Jurkat, Clone E6-1 (cell line): ENCODE measurements around the gene IFNG-AS1.

Experiments used
- DNase-seq: peaks from one replicate; pipeline ENCODE4 v3.0.0-alpha.2; 2011; ENCODE audit warnings: low read depth, low spot score
- H3K4me3 ChIP-seq: 2 replicates; pipeline ENCODE4 v1.5.1; 2011; ENCODE audit warnings: mild to moderate bottlenecking, low read length, control low read depth, moderate library complexity

Gene IFNG-AS1

GRCh38 chr12:67988601-67989021, 636 bp upstream of the IFNG-AS1 start:
- H3K4me3 ChIP-seq, result no peak overlapping the region
- no peak for DNase-seq

GRCh38 chr12:67991158-67991557, 1.9 kb downstream of the IFNG-AS1 start:
- DNase-seq, result no peak
- H3K4me3 ChIP-seq, result no peak overlapping the region

GRCh38 chr12:67993143-67993542, 3.9 kb downstream of the IFNG-AS1 start:
- no peak overlapping the region for H3K4me3 ChIP-seq
- no peak for DNase-seq

- no peak for DNase-seq
- H3K4me3 ChIP-seq, result no peak overlapping the region
Measured at GRCh38 chr12:67994046-67994445, 4.8 kb downstream of the IFNG-AS1 start.

- no peak for DNase-seq
- no peak overlapping the region for H3K4me3 ChIP-seq
Measured at GRCh38 chr12:67996347-67996746, 7.1 kb downstream of the IFNG-AS1 start.

GRCh38 chr12:67998379-67998778, 9.1 kb downstream of the IFNG-AS1 start:
- H3K4me3 ChIP-seq, result no peak overlapping the region
- no peak for DNase-seq

GRCh38 chr12:67999244-67999643, 10.0 kb downstream of the IFNG-AS1 start:
- DNase-seq, result no peak
- no peak overlapping the region for H3K4me3 ChIP-seq

- no peak overlapping the region for H3K4me3 ChIP-seq
- DNase-seq, result no peak
Measured at GRCh38 chr12:68001486-68002466, 12.5 kb downstream of the IFNG-AS1 start.

GRCh38 chr12:68003777-68004176, 14.5 kb downstream of the IFNG-AS1 start:
- H3K4me3 ChIP-seq, result no peak overlapping the region
- DNase-seq, result no peak

GRCh38 chr12:68007033-68007432, 17.8 kb downstream of the IFNG-AS1 start:
- DNase-seq, result no peak

GRCh38 chr12:68007466-68007865, 18.2 kb downstream of the IFNG-AS1 start:
- DNase-seq, result no peak
- no peak overlapping the region for H3K4me3 ChIP-seq

More at GRCh38 chr12:68007033-68007432, 17.8 kb downstream of the IFNG-AS1 start:
- no peak overlapping the region for H3K4me3 ChIP-seq

GRCh38 chr12:68011206-68011881, 22.1 kb downstream of the IFNG-AS1 start:
- no peak for DNase-seq
- no peak overlapping the region for H3K4me3 ChIP-seq

GRCh38 chr12:68011882-68012207, 22.6 kb downstream of the IFNG-AS1 start:
- H3K4me3 ChIP-seq, result no peak overlapping the region
- DNase-seq, result peak; percentile 19

GRCh38 chr12:68012712-68013111, 23.5 kb downstream of the IFNG-AS1 start:
- H3K4me3 ChIP-seq, result no peak overlapping the region
- DNase-seq, result no peak

GRCh38 chr12:68013181-68013580, 23.9 kb downstream of the IFNG-AS1 start:
- no peak overlapping the region for H3K4me3 ChIP-seq

GRCh38 chr12:68016136-68016535, 26.9 kb downstream of the IFNG-AS1 start:
- H3K4me3 ChIP-seq, result no peak overlapping the region
- no peak for DNase-seq

More at GRCh38 chr12:68013181-68013580, 23.9 kb downstream of the IFNG-AS1 start:
- DNase-seq, result no peak

- no peak for DNase-seq
- H3K4me3 ChIP-seq, result no peak overlapping the region
Measured at GRCh38 chr12:68018315-68018714, 29.1 kb downstream of the IFNG-AS1 start.

- no peak for DNase-seq
- H3K4me3 ChIP-seq, result no peak overlapping the region
Measured at GRCh38 chr12:68020049-68020448, 30.8 kb downstream of the IFNG-AS1 start.

GRCh38 chr12:68020699-68021098, 31.5 kb downstream of the IFNG-AS1 start:
- no peak overlapping the region for H3K4me3 ChIP-seq
- no peak for DNase-seq

GRCh38 chr12:68028647-68029046, 39.4 kb downstream of the IFNG-AS1 start:
- no peak for DNase-seq
- no peak overlapping the region for H3K4me3 ChIP-seq
